GM21528 (cell line): ENCODE data around the gene DPPA4.

Source experiments
- ATAC-seq: cut with Tn5 transposase; IDR thresholded peaks from one replicate; pipeline ENCODE4 v1.9.1; 2021; ENCODE audit warnings: mild to moderate bottlenecking, moderate library complexity; ENCODE audit not compliant: unreplicated experiment, low FRiP score

DPPA4 gene

DNA sequence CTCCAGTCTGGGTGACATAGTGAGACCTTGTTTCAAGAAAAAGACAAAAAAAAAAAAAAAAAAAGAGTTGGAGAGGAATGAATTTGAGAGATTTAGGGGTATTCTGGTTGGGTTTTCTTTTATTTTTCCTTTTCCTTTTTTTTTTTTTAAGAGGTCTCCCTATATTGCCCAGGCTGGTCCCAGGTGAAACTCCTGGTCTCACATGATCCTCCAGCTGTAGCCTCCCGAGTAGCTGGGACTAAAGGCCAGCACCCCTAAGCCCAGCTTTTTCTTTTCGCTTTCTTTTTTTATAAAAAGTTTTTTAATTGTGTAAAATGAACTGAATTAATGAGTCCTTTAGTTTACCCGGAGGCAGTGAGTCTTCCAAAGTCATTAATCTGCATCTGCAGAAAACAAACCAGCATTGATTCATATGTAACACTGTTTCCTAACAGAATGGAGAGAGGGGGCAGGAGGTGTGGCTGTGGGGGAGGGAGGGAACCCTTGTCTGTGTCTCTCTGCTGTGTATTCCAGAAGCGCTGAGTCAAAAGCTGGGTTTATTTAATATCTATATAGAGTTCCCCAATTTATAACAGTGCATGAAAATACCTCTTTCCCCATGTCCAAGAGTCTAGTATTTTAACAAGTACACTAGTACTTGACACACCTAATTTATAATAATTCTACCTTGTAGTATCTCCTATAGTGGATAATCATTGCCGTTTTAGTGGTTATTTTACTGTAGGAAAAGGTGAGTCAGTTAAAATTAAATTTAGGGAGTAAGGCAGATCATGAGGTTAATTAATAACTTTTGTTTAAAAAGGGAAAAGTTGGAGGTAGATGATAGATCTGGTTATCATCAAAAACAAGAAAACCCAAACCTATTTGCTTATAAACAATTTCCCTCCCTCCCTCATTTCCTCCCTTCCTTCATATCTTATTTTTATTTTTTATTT lies 2.6 kb upstream of the DPPA4 start:
- ATAC-seq: no peak

- ATAC-seq: no peak
Observed at GRCh38 chr3:109339197-109339596, 1.9 kb upstream of the DPPA4 start.

- ATAC-seq: no peak
Observed at GRCh38 chr3:109338322-109338721, 976 bp upstream of the DPPA4 start.

GRCh38 chr3:109336291-109336861 lies 970 bp downstream of the DPPA4 start:
- no peak for ATAC-seq

GRCh38 chr3:109334572-109334971 lies 2.8 kb downstream of the DPPA4 start:
- no peak for ATAC-seq

DNA sequence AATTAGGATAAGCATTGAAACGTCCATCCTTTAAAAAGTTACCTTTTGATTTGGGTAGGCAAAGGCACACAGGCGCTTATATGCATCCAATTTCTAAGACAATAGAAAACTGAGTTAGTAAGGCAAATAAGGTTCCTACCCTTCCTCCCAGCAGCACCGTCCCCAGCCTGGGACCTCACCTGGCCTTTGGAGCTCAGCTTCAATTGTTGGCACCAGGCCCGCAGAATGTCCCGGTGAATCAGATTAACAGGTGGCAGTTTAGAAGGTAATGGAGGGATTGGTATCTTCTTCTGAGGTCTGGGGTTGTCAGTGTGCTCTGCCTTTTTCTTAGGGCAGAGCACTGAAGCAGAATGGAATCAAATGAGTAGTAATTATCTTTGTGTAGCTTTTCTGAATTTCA lies 5.7 kb downstream of the DPPA4 start:
- ATAC-seq: no peak

- no peak for ATAC-seq
Observed at GRCh38 chr3:109330405-109330804, 6.9 kb downstream of the DPPA4 start.

DNA sequence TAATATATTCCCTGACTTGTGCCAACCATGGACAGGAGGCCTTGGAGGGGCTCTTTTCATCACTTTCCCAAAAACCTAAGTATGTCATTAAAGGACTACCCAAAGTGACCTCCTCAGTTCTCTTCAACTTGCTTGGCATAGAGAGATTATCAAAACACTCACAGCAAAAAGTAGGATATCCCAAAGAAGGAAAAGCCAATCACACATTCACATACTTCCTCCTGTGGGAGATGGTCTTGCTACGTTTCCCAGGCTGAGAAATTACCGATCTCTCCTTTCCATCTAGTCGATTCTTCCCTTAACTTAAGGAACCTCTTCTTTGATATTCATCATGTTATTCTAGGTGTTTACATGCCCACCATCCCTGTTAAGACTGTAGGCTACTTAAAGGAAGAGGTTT lies 9.1 kb downstream of the DPPA4 start:
- ATAC-seq: no peak

GRCh38 chr3:109325657-109326056 lies 11.7 kb downstream of the DPPA4 start:
- ATAC-seq: no peak

GRCh38 chr3:109325109-109325508 lies 12.2 kb downstream of the DPPA4 start:
- no peak for ATAC-seq

DNA sequence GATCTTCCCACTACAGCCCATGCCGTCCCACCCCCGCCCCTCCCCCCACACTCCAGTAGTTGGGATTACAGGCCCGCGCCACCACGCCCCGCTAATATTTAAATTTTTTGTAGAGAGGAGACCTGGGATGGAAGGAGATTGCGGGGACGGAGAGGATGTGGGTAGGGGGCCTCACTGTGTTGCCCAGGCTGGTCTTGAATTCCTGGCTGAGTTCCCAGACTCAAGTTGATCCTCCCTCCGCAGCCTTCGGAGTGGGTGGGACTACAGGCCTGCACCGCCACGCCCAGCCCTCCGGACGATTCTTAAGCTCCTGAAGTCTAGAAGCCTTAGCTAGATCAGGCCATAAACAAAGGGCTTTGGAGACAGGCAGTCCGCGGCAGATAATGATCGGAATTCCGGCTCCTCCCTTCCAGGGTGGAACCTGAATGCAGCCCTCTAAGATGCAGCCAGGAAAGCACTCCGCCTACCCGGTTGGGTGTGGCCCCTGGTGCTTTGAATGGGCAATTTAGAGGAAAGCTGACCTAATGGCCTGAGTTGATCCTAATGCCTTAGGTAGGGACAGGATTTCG lies 21.1 kb downstream of the DPPA4 start, which contains the start of gene DPPA2:
TSS of gene DPPA2 (minus strand) at position 356 of the 569 bp plus-strand sequence. CDS start 1,975 bp downstream, outside the sequence.
- no peak for ATAC-seq

DNA sequence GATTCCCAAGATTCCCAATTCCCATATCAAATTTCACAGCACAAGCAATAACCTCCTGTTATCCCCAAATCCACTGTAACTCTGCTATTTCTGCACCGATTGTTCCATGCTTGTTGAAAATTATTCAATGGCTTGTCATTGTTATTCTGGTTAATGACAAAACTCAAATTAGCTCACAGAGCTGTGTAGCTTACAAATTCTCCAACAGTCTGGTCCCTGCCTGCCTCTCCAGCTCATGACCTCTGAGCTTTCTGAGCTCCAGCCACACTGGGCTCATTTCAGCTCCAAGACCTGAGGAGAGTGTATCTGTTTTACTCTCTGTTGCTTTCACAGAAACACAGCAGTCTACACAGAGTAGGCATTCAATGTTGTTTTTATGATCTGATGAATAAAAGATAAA lies 24.3 kb downstream of the DPPA4 start:
- ATAC-seq: no peak

DNA sequence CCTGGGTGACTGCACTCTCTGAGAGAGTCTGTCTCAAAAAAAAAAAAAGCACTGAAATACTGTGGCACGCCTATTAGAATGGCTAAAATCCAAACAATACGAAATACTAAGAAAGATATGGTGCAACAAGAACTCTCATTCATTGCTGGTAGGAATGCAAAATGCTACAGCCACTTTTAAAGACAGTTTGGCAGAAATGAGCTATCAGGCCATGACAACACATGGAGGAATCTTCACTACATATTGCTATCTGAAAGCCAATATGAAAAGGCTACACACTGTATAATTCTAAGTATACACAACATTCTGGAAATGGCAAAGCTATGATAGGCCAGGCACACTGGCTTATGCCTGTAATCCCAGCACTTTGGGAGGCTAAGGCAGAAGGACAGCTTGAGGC lies 39.9 kb downstream of the DPPA4 start:
- no peak for ATAC-seq

GRCh38 chr3:109284071-109284470 lies 53.3 kb downstream of the DPPA4 start:
- no peak for ATAC-seq

DNA sequence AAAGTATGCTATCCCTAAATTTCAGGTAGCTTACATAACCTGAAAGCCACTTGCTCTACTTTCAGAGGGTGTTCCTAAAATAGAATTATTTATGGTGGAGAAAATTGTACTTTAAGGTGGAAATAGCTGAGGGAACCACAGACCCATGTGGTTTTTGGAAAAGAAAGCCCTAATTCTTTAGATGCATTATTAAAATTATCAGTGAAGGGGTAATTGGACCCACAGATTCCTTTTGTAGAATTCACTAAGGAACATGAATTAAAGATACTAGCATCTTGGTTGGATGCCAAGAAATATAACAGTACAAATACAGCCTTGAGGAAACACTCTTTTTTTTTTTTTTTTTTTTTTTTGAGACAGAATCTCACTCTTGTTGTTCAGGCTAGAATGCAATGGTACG lies 58.8 kb downstream of the DPPA4 start:
- ATAC-seq: no peak

DNA sequence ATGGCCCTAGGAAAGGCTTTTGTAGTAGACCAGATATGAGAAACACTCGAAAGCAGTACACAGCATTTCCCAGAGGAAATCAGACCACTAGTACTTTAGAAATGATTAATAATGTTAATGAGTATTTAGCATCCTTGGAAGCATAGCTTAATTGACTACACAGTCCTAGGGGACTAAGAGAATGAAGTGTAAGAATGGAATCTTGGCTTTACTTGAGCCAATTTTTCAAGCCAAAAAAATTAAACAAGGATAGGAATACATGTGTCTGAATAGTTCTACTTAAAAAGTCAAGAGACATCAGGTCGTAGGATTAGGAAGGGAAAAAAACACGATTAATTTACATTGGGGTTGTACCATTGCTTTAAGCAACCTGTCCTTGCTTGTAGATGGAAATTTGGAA lies 59.2 kb downstream of the DPPA4 start:
- ATAC-seq: no peak
